Nephron (organoid): Measurements from ENCODE around the gene GCAT.

Experiments
- H3K27ac Mint-ChIP-seq, 3 experiments: 2 replicates each; pipeline ENCODE4 v1.8.0; 2020; ENCODE audit warnings: mixed read lengths in 3 of 3, mild to moderate bottlenecking in 2 of 3, moderate library complexity in 1 of 3
- H3K27me3 Mint-ChIP-seq: 2 replicates; pipeline ENCODE4 v1.8.0; 2021; ENCODE audit warnings: low read depth, mild to moderate bottlenecking, moderate library complexity, mixed read lengths
- H3K36me3 Mint-ChIP-seq: 2 replicates; pipeline ENCODE4 v1.8.0; 2020; ENCODE audit warnings: low read depth, mixed read lengths
- H3K4me1 Mint-ChIP-seq: 2 replicates; pipeline ENCODE4 v1.8.0; 2020; ENCODE audit warnings: mixed read lengths
- H3K4me3 Mint-ChIP-seq, 3 experiments: 2 replicates each; pipeline ENCODE4 v1.8.0; 2020; ENCODE audit warnings: mild to moderate bottlenecking in 3 of 3, mixed read lengths in 3 of 3, moderate library complexity in 2 of 3
- H3K9me3 Mint-ChIP-seq: 2 replicates; pipeline ENCODE4 v1.8.0; 2020; ENCODE audit warnings: mixed read lengths
- TF ChIP-seq, protein P1 (sequence below), 3 experiments: fragments of 200-600 bp; sonication (generic); IDR thresholded peaks; one replicate each; pipeline ENCODE4 v1.5.0; 2021; ENCODE audit warnings: antibody characterized with exemption in 3 of 3; ENCODE audit not compliant: unreplicated experiment in 3 of 3

GCAT gene

GRCh38 chr22:37809672-37810333, 2.1 kb downstream of the GCAT start:
- no peaks in the 10 kb centered on the region for H3K9me3 Mint-ChIP-seq
- no peaks in the 10 kb centered on the region for H3K36me3 Mint-ChIP-seq
- TF ChIP-seq, protein P1, sequence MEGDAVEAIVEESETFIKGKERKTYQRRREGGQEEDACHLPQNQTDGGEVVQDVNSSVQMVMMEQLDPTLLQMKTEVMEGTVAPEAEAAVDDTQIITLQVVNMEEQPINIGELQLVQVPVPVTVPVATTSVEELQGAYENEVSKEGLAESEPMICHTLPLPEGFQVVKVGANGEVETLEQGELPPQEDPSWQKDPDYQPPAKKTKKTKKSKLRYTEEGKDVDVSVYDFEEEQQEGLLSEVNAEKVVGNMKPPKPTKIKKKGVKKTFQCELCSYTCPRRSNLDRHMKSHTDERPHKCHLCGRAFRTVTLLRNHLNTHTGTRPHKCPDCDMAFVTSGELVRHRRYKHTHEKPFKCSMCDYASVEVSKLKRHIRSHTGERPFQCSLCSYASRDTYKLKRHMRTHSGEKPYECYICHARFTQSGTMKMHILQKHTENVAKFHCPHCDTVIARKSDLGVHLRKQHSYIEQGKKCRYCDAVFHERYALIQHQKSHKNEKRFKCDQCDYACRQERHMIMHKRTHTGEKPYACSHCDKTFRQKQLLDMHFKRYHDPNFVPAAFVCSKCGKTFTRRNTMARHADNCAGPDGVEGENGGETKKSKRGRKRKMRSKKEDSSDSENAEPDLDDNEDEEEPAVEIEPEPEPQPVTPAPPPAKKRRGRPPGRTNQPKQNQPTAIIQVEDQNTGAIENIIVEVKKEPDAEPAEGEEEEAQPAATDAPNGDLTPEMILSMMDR (IDR thresholded peaks at IDR 0.05; ENCODE audit: unreplicated experiment in 3 of 3): no peak
- peaks cover 8% of the 10 kb centered on the region for H3K4me1 Mint-ChIP-seq
- peak overlapping the region; percentile 66 to 83 (median 75) for H3K4me3 Mint-ChIP-seq
- no peaks in the 10 kb centered on the region for H3K27me3 Mint-ChIP-seq
- no peak overlapping the region for H3K27ac Mint-ChIP-seq

GRCh38 chr22:37811867-37812266, 4.1 kb downstream of the GCAT start:
- Mint-ChIP-seq H3K9me3 (no peaks in the 10 kb centered on the region), H3K36me3 (no peaks in the 10 kb centered on the region), H3K4me1 (peaks cover 8% of the 10 kb centered on the region), H3K27me3 (no peaks in the 10 kb centered on the region), H3K4me3 (peak overlapping the region in 2 of 3 experiments; percentile 30 to 39), H3K27ac (no peak overlapping the region)
- TF ChIP-seq, protein P1 (IDR thresholded peaks at IDR 0.05; ENCODE audit: unreplicated experiment in 3 of 3): no peak

- Mint-ChIP-seq H3K4me1 (peaks cover 16% of the 10 kb centered on the region), H3K4me3 (peak overlapping the region in 1 of 3 experiments; percentile 38), H3K9me3 (no peaks in the 10 kb centered on the region), H3K27ac (no peak overlapping the region), H3K36me3 (peaks cover 4% of the 10 kb centered on the region), H3K27me3 (no peaks in the 10 kb centered on the region)
- TF ChIP-seq, protein P1 (IDR thresholded peaks at IDR 0.05; ENCODE audit: unreplicated experiment in 3 of 3): no peak
Measured at GRCh38 chr22:37812869-37813678, 5.3 kb downstream of the GCAT start.

GRCh38 chr22:37815593-37815992, 7.9 kb downstream of the GCAT start:
- H3K9me3 Mint-ChIP-seq: no peaks in the 10 kb centered on the region
- TF ChIP-seq, protein P1 (IDR thresholded peaks at IDR 0.05; ENCODE audit: unreplicated experiment in 3 of 3): no peak
- peaks cover 11% of the 10 kb centered on the region for H3K4me1 Mint-ChIP-seq
- H3K27me3 Mint-ChIP-seq: peaks cover 20% of the 10 kb centered on the region
- peaks cover 4% of the 10 kb centered on the region for H3K36me3 Mint-ChIP-seq
- H3K4me3 Mint-ChIP-seq: no peak overlapping the region
- no peak overlapping the region for H3K27ac Mint-ChIP-seq

DNA sequence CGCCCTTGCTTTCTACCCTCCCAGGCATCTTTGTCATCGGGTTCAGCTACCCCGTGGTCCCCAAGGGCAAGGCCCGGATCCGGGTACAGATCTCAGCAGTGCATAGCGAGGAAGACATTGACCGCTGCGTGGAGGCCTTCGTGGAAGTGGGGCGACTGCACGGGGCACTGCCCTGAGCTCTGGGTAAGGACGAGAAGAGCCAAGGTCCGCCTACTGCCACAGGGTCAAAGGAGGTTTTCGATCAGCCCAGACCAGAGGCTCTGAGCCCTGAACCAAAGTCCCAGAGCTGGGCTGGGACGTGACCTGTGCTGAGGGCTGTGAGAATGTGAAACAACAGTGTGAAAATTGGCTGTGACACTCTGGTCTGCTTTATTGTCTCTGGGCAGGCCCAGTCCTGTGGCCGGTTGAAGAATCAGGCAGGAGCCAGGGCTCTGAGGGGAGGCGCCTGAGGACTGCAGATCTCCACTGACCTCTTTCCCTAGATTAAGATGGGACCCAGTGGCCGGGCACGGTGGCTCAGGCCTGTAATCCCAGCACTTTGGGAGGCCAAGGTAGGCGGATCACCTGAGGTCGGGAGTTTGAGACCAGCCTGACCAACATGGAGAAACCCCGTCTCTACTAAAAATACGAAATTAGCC, 8.9 kb downstream of the GCAT start:
- Mint-ChIP-seq H3K27me3 (peaks cover 27% of the 10 kb centered on the region), H3K9me3 (no peaks in the 10 kb centered on the region), H3K4me1 (peaks cover 11% of the 10 kb centered on the region), H3K27ac (no peak overlapping the region), H3K4me3 (no peak overlapping the region), H3K36me3 (peaks cover 4% of the 10 kb centered on the region)
- TF ChIP-seq, protein P1 (IDR thresholded peaks at IDR 0.05; ENCODE audit: unreplicated experiment in 3 of 3): no peak
